ENCODE results near the gene ZNHIT6.

DNA sequence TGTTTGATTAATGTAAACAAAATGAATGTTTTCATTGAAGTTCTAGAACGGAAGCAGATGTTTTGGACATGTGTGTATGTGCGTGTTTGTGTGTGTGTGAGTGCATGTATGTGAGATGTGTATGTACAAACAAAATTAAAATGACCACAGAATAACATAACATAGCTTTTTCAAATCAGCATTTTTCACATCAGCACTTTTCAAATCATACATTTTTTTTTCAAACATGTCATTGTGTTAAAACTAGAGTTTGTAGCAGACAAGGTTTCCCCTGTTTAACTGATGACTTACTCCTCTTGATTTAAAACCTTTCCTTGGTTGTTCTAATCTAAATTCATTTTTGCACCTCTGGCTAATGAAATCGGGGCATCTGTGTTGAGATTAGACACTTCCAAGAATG is 35.6 kb upstream of the ZNHIT6 start:
- no peak for TF ChIP-seq ISL1 (CRISPR knock-in tag; IDR thresholded peaks at IDR 0.05)
- TF ChIP-seq TCF4 (CRISPR knock-in tag; IDR thresholded peaks at IDR 0.05; ENCODE audit: borderline replicate concordance) = no peak
- TF ChIP-seq RARB (CRISPR knock-in tag; IDR thresholded peaks at IDR 0.05) = no peak
- TF ChIP-seq POU6F1 (CRISPR knock-in tag; IDR thresholded peaks at IDR 0.05; ENCODE audit: borderline replicate concordance, low read depth) = no peak
- no peak for TF ChIP-seq SNAI2 (CRISPR knock-in tag; IDR thresholded peaks at IDR 0.05)
- TF ChIP-seq PPARA (CRISPR knock-in tag; IDR thresholded peaks at IDR 0.05; ENCODE audit: borderline replicate concordance) = no peak
- TF ChIP-seq, protein P1, sequence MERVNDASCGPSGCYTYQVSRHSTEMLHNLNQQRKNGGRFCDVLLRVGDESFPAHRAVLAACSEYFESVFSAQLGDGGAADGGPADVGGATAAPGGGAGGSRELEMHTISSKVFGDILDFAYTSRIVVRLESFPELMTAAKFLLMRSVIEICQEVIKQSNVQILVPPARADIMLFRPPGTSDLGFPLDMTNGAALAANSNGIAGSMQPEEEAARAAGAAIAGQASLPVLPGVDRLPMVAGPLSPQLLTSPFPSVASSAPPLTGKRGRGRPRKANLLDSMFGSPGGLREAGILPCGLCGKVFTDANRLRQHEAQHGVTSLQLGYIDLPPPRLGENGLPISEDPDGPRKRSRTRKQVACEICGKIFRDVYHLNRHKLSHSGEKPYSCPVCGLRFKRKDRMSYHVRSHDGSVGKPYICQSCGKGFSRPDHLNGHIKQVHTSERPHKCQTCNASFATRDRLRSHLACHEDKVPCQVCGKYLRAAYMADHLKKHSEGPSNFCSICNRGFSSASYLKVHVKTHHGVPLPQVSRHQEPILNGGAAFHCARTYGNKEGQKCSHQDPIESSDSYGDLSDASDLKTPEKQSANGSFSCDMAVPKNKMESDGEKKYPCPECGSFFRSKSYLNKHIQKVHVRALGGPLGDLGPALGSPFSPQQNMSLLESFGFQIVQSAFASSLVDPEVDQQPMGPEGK (CRISPR knock-in tag; IDR thresholded peaks at IDR 0.05; ENCODE audit: borderline replicate concordance) = no peak
- no peak for TF ChIP-seq ZC3H10 (CRISPR knock-in tag; IDR thresholded peaks at IDR 0.05)
- no peak for TF ChIP-seq ESRRG (CRISPR knock-in tag; IDR thresholded peaks at IDR 0.05)
- no peak for TF ChIP-seq ZNF8 (CRISPR knock-in tag; IDR thresholded peaks at IDR 0.05)
- no peak for TF ChIP-seq ZFP30 (CRISPR knock-in tag; IDR thresholded peaks at IDR 0.05)
- TF ChIP-seq, protein P2, sequence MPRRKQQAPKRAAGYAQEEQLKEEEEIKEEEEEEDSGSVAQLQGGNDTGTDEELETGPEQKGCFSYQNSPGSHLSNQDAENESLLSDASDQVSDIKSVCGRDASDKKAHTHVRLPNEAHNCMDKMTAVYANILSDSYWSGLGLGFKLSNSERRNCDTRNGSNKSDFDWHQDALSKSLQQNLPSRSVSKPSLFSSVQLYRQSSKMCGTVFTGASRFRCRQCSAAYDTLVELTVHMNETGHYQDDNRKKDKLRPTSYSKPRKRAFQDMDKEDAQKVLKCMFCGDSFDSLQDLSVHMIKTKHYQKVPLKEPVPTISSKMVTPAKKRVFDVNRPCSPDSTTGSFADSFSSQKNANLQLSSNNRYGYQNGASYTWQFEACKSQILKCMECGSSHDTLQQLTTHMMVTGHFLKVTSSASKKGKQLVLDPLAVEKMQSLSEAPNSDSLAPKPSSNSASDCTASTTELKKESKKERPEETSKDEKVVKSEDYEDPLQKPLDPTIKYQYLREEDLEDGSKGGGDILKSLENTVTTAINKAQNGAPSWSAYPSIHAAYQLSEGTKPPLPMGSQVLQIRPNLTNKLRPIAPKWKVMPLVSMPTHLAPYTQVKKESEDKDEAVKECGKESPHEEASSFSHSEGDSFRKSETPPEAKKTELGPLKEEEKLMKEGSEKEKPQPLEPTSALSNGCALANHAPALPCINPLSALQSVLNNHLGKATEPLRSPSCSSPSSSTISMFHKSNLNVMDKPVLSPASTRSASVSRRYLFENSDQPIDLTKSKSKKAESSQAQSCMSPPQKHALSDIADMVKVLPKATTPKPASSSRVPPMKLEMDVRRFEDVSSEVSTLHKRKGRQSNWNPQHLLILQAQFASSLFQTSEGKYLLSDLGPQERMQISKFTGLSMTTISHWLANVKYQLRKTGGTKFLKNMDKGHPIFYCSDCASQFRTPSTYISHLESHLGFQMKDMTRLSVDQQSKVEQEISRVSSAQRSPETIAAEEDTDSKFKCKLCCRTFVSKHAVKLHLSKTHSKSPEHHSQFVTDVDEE (CRISPR knock-in tag; IDR thresholded peaks at IDR 0.05) = no peak
- TF ChIP-seq CSDC2 (CRISPR knock-in tag; IDR thresholded peaks at IDR 0.05) = no peak
- no peak for TF ChIP-seq TOX (CRISPR knock-in tag; IDR thresholded peaks at IDR 0.05; ENCODE audit: borderline replicate concordance)
